ENCODE data around the gene SERPINB6.

Gene SERPINB6

DNA sequence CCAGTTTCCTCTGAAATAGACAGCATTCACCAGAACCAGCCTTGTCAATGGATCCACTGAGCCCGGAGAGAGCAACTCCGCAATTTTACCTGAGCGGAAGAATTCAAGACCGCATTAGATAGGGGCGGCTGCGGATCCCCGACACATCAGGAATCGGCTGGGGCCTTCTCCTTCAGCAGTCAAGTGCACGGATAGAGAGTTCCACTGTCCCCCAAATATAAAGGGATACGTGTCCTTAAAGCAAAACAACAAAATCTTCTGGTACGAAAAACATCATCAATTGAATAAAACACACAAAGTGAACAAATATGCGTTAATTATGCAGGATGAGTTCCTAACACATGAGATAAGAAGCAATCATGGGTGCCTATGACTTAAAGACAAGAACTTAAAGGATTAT, 18.3 kb downstream of the SERPINB6 start:
- DNase-seq: no peak
- H3K4me3 Mint-ChIP-seq: no peak overlapping the region
- H3K4me1 Mint-ChIP-seq: peaks cover 41% of the 10 kb centered on the region
- TF ChIP-seq, protein P1, sequence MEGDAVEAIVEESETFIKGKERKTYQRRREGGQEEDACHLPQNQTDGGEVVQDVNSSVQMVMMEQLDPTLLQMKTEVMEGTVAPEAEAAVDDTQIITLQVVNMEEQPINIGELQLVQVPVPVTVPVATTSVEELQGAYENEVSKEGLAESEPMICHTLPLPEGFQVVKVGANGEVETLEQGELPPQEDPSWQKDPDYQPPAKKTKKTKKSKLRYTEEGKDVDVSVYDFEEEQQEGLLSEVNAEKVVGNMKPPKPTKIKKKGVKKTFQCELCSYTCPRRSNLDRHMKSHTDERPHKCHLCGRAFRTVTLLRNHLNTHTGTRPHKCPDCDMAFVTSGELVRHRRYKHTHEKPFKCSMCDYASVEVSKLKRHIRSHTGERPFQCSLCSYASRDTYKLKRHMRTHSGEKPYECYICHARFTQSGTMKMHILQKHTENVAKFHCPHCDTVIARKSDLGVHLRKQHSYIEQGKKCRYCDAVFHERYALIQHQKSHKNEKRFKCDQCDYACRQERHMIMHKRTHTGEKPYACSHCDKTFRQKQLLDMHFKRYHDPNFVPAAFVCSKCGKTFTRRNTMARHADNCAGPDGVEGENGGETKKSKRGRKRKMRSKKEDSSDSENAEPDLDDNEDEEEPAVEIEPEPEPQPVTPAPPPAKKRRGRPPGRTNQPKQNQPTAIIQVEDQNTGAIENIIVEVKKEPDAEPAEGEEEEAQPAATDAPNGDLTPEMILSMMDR (IDR thresholded peaks at IDR 0.05): no peak
- peaks cover 7% of the 10 kb centered on the region for H3K36me3 Mint-ChIP-seq (ENCODE audit: low read depth)
- H3K27me3 Mint-ChIP-seq (ENCODE audit: low read depth, poor library complexity): peaks cover 8% of the 10 kb centered on the region
- no peaks in the 10 kb centered on the region for H3K9me3 Mint-ChIP-seq
- no peak overlapping the region for H3K27ac Mint-ChIP-seq

DNA sequence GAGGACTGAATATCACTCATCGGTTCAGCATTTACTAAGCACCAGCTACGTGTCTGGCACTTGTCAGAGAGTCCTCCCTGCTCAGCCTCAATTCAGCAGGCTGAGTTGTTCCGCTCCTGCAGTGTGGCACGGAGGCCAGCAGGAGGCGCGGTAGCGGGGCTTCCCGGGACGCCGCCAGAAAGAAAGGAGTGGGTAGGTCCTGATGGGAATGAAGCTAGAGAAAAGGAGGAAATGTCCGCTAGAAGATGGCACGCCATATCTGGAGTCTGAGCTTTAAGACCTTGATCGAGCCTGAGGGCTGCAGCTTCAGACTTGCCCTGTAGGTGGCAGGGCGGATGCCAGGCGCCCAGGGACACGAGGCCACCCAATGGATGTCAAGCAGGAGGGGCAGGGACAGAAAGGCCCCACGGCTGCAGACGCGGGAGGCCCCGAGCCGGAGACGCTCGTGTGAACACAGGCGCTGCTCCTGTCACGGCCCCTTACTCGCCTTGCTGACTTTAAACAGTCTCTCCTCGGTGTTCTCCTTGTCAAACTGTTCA, 18.7 kb downstream of the SERPINB6 start:
- Mint-ChIP-seq H3K9me3 (no peaks in the 10 kb centered on the region), H3K27me3 (ENCODE audit: low read depth, poor library complexity) (peaks cover 7% of the 10 kb centered on the region), H3K36me3 (ENCODE audit: low read depth) (peaks cover 12% of the 10 kb centered on the region), H3K4me3 (peak overlapping the region; percentile 43), H3K27ac (no peak overlapping the region), H3K4me1 (peaks cover 42% of the 10 kb centered on the region)
- TF ChIP-seq, protein P1 (IDR thresholded peaks at IDR 0.05): peak; percentile 96
- DNase-seq: peak; percentile 82

DNA sequence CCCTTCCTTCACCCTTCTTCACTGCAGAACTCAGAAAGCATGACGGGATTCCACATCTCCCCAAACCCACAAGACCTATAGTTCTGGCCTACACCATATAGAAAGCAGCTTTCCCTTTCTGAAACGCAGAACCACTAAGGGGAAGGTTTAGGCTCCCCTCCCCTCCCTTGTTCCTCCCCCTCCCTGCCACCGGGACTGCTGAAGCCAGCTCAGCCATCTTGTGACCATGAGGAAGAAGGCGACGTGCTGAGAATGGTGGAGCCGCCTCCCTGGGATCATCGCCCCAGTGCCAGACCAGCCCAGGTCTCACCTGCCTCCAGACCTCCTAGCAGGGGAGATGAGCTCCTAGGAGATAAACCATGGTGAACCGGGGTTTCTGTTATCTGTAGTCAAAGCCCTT, 19.6 kb downstream of the SERPINB6 start:
- Mint-ChIP-seq H3K27ac (no peak overlapping the region), H3K4me1 (peaks cover 43% of the 10 kb centered on the region), H3K9me3 (no peaks in the 10 kb centered on the region), H3K4me3 (no peak overlapping the region), H3K36me3 (ENCODE audit: low read depth) (peaks cover 16% of the 10 kb centered on the region), H3K27me3 (ENCODE audit: low read depth, poor library complexity) (peaks cover 3% of the 10 kb centered on the region)
- TF ChIP-seq, protein P1 (IDR thresholded peaks at IDR 0.05): no peak
- DNase-seq: no peak

DNA sequence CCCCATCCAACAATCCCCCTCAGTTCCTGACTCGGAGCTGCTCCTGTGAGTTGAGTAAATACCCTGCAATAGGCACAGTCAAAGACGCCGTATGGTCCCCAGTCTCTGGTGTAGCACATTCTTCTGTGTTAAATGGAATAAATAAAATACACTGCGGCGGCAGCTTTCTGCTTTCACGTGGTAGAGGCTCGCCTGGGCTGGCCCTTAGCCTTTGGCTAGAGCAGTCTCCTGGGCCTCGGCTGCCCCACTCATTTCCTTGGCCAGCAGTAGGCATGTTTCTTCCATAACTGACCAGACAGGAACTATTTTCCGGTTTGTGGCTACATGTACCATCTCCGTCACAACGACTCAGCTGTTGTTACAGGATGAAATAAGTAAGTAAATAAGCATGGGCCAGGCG, 20.7 kb downstream of the SERPINB6 start:
- H3K9me3 Mint-ChIP-seq: no peaks in the 10 kb centered on the region
- TF ChIP-seq, protein P1 (IDR thresholded peaks at IDR 0.05): no peak
- no peak overlapping the region for H3K27ac Mint-ChIP-seq
- peaks cover 16% of the 10 kb centered on the region for H3K36me3 Mint-ChIP-seq (ENCODE audit: low read depth)
- peaks cover 46% of the 10 kb centered on the region for H3K4me1 Mint-ChIP-seq
- DNase-seq: no peak
- peaks cover 3% of the 10 kb centered on the region for H3K27me3 Mint-ChIP-seq (ENCODE audit: low read depth, poor library complexity)
- no peak overlapping the region for H3K4me3 Mint-ChIP-seq

DNA sequence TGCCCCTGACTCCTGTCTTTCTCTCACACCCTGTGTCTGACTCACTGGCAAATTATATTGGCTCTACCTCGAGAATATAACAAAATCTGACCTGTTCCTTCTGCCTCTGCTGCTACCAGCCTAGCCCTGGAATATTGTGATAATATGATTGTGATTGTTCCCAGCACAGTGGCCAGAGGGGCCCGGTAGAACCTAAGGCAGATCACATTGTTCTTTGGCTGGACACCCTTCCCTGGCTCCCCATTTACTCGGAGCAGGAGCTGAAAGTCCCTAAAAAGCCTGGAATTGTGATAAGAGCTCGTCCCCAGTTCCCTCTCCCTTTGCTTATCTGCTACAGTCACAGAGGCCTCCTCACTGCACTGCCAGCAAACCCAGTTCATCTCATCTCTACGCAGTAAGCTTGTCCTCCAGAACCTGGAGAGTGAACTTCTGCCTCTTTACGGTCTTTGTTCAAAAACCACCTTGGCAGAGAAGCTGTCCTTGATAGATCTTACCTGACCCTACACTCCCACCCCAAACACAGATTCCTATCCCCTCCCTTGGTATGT, 21.8 kb downstream of the SERPINB6 start:
- H3K4me3 Mint-ChIP-seq: no peak overlapping the region
- peaks cover 6% of the 10 kb centered on the region for H3K27me3 Mint-ChIP-seq (ENCODE audit: low read depth, poor library complexity)
- peak overlapping the region; percentile 43 for H3K27ac Mint-ChIP-seq
- peaks cover 16% of the 10 kb centered on the region for H3K36me3 Mint-ChIP-seq (ENCODE audit: low read depth)
- TF ChIP-seq, protein P1 (IDR thresholded peaks at IDR 0.05): no peak
- no peaks in the 10 kb centered on the region for H3K9me3 Mint-ChIP-seq
- DNase-seq: no peak
- peaks cover 52% of the 10 kb centered on the region for H3K4me1 Mint-ChIP-seq

DNA sequence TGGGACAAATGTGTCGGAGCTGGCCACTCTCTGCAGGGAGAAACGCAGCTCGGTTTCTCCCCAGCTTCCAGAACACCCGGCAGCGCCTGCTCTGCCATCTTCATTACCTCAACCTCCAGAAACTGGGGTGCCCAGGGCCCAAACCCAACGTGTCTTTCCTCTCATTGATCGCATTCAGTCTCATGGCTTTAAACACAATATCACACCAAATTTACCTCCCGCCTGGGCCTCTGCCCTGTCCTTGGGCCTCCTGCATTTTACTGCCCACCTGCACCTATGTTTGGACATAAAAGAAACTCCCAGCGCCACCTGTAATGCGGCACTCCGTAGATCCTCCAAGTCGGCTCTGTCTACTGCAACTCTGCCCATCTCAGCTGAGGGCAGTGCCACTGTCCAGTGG, 22.2 kb downstream of the SERPINB6 start:
- Mint-ChIP-seq H3K9me3 (no peaks in the 10 kb centered on the region), H3K4me1 (peaks cover 52% of the 10 kb centered on the region), H3K27me3 (ENCODE audit: low read depth, poor library complexity) (peaks cover 6% of the 10 kb centered on the region), H3K4me3 (no peak overlapping the region), H3K36me3 (ENCODE audit: low read depth) (peaks cover 16% of the 10 kb centered on the region), H3K27ac (peak overlapping the region; percentile 43)
- DNase-seq: no peak
- TF ChIP-seq, protein P1 (IDR thresholded peaks at IDR 0.05): no peak

Measured in nephron progenitor cell (in vitro differentiated cells).